Measurements from ENCODE around the gene MEIS3.
A peak's percentile ranks its signal among the peaks of the same experiment; 100 is the strongest.
"Not testable (repeated sequence)": the region's sequence is repeated elsewhere in the genome, so short reads cannot be mapped to it uniquely, and the experiment has no call there.

MEIS3 gene

DNA sequence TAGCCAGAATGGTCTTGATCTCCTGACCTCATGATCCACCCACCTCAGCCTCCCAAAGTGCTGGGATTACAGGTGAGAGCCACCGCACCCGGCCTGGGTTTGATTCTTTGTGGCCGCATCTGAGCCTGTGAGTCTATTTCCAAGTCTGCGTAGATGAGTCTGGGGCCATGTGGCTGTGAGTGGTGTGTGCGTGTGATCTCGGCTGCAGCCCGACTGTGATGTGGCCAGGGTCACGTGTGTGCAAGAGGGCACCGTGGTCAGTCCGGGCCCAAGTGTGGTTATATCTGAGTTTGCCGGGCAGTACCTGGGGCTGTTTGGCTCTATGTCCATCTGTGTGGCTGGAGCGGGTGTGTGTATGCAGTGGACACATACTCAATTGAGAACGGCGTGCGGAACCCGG lies 5.4 kb downstream of the MEIS3 start:
- no peak for DNase-seq

DNA sequence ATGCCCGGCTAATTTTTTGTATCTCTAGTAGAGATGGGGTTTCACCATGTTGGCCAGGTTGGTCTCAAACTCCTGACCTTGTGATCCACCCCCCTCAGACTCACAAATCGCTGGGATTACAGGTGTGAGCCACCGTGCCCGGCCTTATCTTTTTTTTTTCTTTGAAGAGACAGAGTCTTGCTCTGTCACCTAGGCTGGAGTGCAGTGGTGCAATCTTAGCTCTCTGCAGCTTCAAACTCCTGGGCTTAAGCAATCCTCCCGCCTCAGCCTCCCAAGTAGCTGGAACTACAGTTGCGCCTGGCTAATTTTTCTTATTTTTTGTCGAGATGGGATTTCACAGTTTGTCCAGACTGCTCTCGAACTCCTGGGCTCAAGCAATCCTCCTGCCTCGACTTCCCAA lies 7.6 kb downstream of the MEIS3 start:
- DNase-seq: not testable (repeated sequence)

DNA sequence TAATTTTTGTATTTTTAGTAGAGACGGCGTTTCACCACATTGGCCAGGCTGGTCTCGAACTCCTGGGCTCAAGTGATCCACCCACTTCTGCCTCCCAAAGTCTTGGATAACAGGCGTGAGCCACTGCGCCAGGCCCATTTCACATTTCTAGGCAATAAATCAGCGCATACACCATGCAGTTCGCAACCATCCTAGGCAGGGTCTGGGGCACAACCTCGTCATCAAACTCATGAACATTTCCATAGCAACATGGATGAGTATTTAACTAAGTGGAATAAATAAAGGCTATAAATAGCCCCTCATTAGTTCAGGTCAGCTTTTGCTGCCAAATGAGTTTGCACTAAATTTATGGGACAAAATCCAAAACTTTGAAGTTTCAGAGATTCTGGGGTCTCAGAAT lies 8.2 kb downstream of the MEIS3 start:
- no peak for DNase-seq

DNA sequence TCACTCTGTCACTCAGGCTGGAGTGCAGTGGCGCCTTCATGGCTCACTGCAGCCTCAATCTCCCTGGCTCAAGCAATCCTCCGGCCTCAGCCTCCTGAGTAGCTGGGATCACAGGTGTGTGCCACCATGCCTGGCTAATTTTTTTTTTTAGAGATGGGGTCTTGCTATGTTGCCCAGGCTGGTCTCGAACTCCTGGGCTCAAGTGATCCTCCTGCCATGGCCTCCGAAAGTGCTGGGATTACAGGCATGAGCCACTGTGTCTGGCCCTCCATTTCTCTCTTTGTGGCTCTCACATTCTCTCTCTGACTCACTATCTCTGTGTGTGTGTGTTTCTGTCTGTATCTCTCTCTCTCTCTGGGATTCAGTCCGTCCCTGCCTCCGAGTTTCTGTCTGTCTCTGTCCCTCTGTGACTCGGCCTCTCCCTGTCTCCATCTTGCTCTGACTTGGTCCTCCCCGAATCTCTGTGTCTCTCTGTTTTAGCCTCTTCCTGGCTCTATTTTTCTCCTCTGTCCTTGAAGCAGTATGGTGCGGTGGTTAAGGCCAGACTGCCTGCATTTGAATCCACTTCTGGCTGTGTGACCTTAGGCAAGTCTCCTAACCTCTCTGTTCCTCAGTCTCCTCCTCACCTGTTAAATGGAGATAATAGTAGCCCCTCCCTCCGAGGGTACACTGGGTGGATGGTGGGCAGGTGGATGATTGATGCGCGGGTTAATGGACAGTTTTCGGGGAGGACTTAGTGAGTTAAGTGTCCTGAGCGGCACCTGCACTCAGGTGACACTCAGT lies 11.0 kb downstream of the MEIS3 start:
- DNase-seq: no peak

DNA sequence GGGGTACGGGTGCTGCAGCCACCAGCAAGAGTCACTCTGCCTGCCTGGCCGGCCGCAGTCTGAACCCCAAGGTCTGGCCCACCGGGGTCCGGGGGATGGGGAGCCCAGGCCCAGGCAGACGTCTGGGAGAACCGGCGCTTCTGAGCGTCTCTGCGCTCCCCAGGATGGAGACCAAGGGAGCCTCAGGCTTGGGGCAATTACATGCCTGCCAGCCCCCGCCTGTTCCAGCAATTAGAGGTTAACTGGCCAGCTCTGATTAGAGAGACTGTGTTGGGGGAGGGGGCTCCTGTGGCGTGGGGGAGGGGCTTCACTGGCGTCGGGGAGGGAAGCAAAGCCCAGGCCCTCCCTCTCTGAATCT lies 11.9 kb downstream of the MEIS3 start:
- no peak for DNase-seq

DNA sequence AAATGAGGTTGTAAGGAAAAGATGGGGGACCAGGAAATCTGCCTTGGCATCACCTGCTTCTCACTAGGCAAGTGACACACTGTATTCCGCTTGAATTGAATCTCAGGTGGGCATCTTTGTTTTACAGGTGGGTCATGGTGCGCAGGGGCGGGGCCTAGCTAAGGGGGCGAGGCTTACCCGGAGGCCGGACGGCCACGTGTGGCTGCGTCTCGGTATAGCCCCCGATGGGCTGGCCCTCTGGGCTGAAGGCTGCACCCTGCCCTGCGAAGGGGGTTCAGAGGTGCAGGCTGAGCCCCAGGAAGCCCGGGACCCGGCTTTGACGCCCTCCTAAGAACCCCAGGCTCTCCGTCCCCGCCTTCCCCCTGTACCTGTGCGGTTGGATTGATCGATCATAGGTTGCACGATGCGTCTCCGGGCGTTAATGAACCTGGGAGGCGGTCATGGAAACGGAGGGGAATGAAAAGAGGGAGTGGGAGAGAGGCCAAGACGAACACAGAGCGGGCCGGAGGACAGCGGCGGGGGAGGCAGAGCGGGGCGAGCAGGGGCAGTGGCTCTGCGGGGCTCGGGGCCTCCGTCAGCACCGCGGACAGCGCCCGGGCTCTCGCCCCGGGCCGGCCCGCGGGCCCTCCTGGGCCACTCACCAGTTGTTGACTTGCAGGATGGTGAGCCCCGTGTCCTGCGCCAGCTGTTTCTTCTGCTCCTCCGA lies 12.5 kb downstream of the MEIS3 start:
- no peak for DNase-seq

DNA sequence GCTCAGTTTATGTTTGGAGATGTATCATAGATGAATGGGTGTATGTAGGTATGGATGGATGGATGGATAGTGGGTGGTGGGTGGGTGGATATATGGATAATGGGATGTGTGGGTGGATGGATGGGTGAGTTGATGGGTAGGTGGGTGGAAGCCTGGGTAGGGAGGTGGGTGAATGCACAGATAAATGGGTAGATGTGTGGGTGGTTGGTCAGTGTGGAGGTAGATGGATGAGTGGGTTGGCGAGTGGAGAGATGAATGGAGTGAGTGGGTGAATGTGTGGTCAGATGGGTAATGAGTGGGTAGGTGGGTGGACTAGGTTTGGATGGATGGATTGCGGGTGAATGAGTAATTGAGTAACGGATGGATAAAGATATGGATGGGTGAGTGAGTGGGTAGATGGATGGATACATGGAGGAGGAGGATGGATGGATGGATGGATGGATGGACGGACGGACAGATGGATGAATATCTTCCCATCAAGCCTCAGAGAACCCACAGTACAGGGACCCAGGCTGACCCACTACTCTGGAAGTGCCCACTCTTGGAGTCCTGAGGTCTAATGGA lies 13.4 kb downstream of the MEIS3 start:
- no peak for DNase-seq

DNA sequence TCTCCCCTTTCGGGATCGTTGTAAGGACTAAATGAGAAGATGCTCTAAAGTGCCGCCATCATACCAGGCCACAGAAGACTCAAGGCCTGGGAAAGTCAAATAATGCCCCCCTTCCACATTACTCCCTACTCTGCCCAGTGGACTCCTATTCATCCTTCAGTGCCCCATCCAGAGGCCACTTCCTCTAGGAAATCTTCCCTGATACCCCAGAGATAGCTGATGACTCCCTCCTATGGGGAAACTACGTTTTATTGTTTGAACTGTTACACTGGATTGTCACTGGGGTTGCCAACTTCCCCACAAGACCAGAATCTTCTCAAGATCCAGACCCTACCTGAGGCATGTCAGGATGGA lies 14.2 kb downstream of the MEIS3 start:
- DNase-seq: no peak

DNA sequence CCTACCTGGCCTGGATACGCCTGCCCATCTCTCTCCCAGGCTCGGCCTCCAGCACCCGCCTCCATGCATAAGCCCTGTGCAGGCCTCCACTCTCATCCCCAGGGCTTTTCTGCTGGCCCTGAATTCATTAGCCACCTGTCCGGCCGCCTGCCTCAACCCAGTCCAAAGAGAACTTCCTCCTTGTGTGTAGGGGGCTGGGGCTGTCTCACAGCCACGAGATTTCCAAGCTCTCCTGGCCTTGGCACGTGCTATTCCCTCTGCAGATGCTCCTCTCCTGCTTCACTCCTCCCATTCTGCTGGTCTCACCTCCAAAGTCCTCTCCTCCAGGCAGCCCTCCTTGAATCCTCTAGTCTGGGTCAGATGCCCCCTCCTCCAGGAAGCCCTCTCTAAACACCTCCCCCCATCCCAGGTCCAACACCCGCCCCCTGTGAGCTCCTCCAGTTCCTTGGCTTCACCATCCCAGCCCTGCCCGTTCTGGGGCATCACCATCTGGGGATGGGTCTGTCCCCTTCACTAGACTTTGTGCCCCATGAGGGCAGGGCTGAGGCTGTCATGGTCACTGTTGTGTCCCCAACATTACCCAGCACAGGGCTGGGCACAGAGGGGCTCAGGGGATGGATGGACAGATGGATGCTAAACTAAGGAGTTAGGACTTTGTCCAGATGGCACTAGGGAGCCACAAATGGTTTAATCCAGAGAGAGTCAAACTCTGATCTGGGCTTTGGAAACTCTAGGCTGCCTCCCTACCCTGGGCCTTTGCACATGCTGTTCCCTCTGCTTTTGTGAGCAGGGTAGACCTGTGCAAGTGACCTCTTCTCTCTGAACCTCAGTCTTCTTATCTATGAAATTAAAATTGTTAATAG lies 14.8 kb downstream of the MEIS3 start:
- DNase-seq: no peak

DNA sequence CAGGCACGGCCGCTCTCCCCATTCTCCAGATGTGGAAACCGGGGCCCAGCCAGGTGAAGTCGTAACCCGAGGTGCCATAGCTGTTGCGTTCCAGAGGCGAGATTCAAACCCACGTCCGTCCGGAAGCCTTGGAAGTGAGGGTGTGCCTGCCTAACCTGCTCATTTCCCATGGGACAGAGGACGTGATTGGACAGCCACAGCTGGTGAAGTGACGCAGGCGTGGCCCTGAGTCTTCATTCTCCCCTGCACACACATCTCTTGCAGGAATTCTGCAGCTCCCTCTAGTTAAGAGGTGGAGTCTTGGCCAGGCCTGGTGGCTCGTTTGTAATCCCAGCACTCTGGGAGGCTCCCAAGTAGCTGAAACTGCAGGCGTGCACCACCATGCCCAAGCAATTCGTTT lies 16.8 kb downstream of the MEIS3 start:
- DNase-seq: no peak

DNA sequence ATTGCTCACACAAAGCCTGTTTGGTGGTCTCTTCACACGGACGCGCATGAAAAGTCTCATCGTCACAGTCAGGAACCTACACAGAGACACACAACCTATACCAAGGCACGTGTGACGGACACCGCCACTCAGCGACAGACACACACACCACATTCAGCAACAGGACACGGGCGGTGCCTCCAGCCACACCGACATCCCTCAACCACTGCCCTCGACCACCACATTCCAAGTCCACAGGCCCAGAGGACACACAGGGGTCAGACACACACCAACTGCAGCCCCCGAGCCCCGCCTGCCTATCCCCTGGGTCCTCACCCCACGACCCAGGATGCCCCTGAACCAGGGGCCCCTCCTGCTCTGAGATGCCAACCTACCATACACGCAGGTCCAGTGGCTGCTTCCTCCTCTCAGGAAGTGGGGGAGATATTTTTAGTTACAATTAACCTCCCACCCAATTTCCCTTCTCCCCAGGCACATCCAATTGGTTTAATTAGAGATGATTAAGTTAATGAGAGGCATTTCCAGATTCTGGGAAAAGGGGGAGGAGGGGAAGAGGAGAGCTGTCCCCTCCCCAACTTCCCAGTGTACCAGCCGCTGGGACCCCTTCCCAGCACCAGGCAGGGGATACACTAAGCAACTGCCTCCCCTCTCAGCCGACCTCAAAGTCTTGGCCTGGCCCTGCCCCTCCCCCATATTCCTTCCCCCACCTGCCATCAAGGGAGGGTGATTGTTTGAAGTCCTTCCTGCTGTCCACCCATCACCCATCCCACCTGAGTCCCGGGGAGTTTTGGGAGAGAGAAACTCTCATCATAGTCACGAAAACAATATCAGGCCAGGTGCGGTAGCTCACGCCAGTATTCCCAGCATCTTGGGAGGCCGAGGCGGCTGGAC lies 20.4 kb downstream of the MEIS3 start:
- no peak for DNase-seq

DNA sequence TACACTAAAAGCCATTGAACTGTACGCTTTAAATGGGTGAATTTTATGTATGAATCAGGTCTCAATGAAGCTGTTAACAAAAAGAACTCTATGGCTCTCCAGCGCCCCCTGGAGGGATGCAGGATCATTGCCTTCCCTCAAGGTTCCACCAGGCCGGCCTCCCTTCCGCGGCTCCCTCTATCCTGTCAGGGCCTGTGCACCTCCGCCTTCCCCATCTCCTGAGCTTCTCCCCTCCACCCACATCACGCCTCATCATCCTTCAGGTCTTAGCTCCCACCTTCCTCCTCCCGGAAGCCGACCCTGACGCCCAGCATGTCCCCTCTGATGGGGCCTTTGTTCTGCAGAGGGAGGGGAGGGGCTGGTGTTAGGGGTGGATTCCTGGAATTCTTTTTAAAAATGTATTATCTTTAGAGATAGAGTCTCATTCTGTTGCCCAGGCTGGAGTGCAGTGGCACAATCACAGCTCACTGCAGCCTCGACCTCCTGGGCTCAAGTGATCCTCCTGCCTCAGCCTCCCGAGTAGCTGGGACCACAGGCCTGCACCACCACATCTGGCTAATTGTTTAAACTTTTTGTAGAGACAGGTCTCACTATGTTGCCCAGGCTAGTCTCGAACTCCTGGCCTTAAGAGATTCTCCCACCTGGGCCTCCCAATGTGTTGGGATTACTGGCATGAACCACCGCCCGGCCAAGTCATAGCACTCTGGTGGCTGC lies 27.7 kb downstream of the MEIS3 start:
- DNase-seq: peak; percentile 59

DNA sequence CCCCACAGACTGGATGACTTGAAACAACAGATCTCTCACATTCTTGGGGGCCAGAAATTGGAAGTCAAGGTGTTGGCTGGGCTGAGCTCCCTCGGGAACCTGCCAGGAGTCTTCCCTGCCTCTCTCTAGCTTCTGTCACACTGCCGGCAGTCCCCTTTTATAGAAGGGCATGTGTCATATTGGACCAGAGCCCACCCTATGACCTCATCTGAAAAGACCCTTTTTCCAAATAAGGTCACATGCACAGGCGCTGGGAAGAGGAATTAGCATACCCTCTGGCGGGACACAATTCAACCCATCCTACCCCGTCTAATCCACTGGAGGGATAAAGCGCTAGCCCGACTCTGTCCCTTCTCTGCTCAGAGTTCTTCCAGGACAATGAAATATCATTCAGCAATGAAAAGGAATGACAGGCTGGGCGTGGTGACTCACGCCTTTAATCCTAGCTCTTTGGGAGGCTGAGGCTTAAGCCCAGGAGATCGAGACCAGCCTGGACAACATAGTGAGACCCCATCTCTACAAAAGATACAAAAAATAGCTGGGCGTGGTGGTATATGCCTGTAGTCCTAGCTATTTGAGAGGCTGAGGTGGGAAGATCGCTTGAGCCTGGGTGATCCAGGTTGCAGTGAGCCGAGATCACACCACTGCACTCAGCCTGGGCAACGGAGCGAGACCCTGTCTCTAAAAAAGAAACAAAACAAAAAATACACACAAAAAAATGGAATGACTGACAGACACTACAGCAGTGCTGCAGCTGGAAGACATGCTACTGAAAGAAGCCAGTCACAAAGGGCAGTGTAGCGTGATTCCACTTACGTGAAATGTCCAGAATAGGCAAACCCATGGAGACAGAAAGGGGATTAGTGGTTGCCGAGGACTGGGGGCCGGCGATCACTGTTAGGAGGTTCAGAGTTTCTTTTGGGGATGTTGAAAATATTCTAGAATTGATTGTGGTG lies 28.5 kb downstream of the MEIS3 start:
- no peak for DNase-seq

DNA sequence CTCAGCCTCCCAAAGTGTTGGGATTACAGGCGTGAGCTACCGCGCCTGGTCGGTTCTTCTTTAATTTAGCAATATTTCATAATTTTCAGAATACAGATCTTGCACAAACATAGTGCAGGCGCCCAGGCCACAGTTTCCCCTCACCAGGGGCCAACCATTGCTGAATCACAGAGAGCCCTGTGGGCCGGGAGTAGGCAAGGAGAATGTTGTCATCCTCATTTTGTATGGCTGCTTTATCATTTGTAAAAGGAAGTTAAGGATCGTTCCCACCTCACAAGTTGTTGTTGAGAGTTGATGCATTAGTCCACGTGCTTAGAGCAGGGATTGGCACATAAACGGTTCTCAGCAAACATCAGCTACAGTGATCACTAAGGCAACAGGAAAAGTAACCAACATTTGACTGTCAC lies 30.2 kb downstream of the MEIS3 start:
- no peak for DNase-seq

DNA sequence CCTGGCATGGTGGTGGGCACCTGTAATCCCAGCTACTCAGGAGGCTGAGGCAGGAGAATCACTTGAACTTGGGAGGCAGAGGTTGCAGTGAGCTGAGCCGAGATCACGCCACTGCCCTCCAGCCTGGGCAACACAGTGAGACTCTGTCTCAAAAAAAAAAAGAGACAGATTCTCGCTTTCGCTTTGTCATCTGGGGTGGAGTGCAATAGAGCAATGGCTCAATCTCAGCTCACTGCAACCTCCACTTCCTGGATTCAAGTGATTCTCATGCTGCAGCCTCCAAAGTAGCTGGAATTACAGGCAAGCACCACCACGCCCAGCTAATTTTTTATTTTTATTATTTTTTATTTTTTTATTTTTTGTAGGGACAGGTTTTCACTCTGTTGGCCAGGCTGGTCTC lies 30.6 kb downstream of the MEIS3 start:
- not testable (repeated sequence) for DNase-seq

DNA sequence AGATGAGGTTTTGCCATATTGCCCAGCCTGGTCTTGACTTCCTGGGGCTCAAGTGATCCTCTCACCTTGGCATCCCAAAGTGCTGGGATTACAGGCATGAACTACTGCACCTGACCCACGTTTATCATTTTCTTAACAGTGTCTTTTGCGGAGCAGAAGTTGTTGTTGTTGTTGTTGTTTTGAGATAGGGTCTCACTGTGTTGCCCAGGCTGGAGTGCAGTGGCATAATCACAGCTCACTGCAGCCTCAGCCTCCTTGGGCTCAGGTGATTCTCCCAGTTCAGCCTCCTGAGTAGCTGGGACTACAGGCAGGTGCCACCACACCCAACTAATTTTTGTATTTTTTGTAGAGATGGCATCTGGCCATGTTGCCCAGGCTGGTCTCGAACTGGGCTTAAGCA lies 31.7 kb downstream of the MEIS3 start:
- not testable (repeated sequence) for DNase-seq

DNA sequence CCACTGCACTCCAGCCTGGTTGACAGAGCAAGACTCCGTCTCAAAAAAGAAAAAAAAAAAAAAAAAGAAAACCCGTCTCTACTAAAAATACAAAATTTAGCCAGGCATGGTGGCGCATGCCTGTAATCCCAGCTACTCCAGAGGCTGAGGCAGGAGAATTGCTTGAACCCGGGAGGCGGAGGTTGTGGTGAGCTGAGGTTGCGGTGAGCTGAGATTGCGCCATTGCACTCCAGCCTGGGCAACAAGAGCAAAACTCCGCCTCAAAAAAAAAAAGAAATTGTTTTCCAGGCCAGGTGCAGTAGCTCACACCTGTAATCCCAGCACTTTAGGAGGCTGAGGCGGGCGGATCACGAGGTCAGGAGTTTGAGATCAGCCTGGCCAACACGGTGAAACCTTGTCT lies 32.7 kb downstream of the MEIS3 start:
- DNase-seq: not testable (repeated sequence)

DNA sequence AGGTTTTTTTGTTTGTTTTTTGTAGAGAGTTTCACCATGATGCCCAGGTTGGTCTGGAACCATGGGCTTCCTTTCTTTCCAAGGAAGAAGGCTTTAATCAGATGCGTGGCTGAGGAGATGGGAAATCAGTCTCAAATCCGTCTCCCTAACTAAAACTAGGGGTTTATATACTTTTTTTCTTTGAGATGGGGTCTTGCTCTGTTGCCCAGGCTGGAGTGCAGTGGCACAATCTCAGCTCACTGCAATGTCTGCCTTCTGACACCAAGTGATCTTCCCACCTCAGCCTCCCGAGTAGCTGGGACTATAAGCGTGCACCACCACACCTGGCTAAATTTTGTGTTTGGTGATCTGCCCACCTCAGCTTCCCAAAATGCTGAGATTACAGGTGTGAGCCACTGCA lies 34.8 kb downstream of the MEIS3 start:
- not testable (repeated sequence) for DNase-seq

DNA sequence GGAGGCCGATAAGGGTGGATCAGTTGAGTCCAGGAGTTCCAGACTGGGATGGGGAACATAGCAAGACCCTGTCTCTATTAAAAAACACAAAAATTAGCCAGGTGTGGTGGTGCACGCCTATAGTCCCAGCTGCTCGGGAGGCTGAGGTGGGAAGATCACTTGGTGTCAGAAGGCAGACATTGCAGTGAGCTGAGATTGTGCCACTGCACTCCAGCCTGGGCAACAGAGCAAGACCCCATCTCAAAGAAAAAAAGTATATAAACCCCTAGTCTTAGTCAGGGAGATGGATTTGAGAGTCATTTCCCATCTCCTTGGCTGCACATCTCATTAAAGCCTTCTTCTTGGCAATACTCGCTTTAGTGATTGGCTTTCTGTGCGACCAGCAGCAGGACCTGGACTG lies 35.4 kb downstream of the MEIS3 start:
- DNase-seq: not testable (repeated sequence)

DNA sequence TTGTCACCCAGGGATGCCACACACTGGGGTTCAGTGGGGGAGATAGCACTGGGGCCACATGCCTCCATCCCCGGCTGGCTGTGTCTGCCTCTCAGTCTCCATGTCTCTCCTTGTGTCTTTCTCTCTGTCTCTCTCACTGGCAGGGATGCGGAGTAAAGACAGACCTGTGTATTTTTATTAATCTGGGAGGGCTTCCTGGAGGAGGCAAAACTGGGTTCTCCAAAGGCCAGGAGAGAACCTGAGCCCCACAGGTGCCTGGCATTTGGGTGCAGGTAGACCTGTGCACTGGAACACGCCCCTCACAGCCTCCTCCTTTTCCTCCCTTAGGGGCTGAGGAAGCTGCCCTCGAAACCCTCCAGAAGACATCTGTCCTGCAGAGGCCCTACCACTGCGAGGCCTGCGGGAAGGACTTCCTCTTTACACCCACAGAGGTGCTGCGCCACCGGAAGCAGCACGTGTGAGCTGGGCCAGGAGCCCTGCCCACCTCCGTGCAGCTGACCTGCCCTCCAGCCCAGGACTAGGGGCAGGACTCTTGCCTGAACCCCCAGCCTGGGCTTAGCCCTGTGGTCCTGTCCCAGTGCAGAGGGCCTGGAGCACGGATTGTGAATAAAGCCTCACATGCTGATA lies 37.6 kb downstream of the MEIS3 start:
- no peak for DNase-seq

Data from fibroblast of skin of right quadriceps (primary cell).